PC-9 (cell line): Measurements from ENCODE around the gene JADE1. TPM values are rescaled to one million over a fixed set of nuclear protein-coding genes. Genes with fewer than 3 reads are reported as not detected.

Experiments used
- BruUV-seq: library from RNA; stranded (reverse); fragments of 400-500 nt; replicated peaks from 2 replicates; lab custom pipeline; 2021; lab: Mats Ljungman, UMichigan
- CTCF ChIA-PET: fragments of 300-600 bp; sonication (Branson Sonifier 250); formaldehyde crosslinking; loops from one replicate; lab custom pipeline; 2022; ENCODE audit warnings: antibody characterized with exemption; lab: Charles Lee
- POLR2A ChIA-PET: fragments of 300-600 bp; sonication (Branson Sonifier 250); formaldehyde crosslinking; loops from one replicate; lab custom pipeline; 2022; ENCODE audit warnings: antibody characterized with exemption; ENCODE audit not compliant: unreplicated experiment; lab: Charles Lee
- DNase-seq, 2 experiments: peaks; one replicate each; pipeline versions ENCODE4 v3.0.0 to v3.0.0-alpha.2; 2015 to 2022; ENCODE audit warnings: mixed read lengths in 1 of 2
- H2AFZ ChIP-seq: fragments of 200-600 bp; sonication (generic); 2 replicates; pipeline ENCODE4 v1.8.1; 2017; ENCODE audit warnings: antibody characterized with exemption
- H3F3A ChIP-seq: fragments of 200-600 bp; sonication (generic); 2 replicates; pipeline ENCODE4 v1.8.1; 2017; ENCODE audit warnings: antibody characterized with exemption, mild to moderate bottlenecking, low read depth; ENCODE audit not compliant: insufficient read depth
- H3K27ac ChIP-seq: fragments of 200-600 bp; sonication (generic); 2 replicates; pipeline ENCODE4 v1.6.1; 2016; ENCODE audit warnings: mixed run types
- H3K27me3 ChIP-seq: fragments of 200-600 bp; sonication (generic); 2 replicates; pipeline ENCODE4 v1.6.1; 2016; ENCODE audit warnings: low read depth, mixed run types; ENCODE audit not compliant: insufficient read depth
- H3K36me3 ChIP-seq: fragments of 200-600 bp; sonication (generic); 2 replicates; pipeline ENCODE4 v1.6.1; 2016; ENCODE audit warnings: low read depth, mixed run types
- H3K4me1 ChIP-seq: fragments of 200-600 bp; sonication (generic); replicated peaks from 2 replicates; pipeline ENCODE4 v1.6.1; 2016; ENCODE audit warnings: mixed run types; ENCODE audit not compliant: insufficient read depth
- H3K4me2 ChIP-seq: fragments of 200-600 bp; sonication (generic); 2 replicates; pipeline ENCODE4 v1.6.1; 2017; ENCODE audit warnings: mixed run types
- H3K4me3 ChIP-seq: fragments of 200-600 bp; sonication (generic); 2 replicates; pipeline ENCODE4 v1.6.1; 2016; ENCODE audit warnings: mixed run types
- H3K79me2 ChIP-seq: fragments of 200-600 bp; sonication (generic); 2 replicates; pipeline ENCODE4 v1.6.1; 2017; ENCODE audit warnings: low read depth, mixed run types
- H3K9me2 ChIP-seq: fragments of 200-600 bp; sonication (generic); 2 replicates; pipeline ENCODE4 v1.8.1; 2017; ENCODE audit warnings: mild to moderate bottlenecking; ENCODE audit not compliant: insufficient read depth
- H3K9me3 ChIP-seq: fragments of 200-600 bp; sonication (generic); 2 replicates; pipeline ENCODE4 v1.8.1; 2016; ENCODE audit warnings: low read depth; ENCODE audit not compliant: insufficient read depth
- H4K20me1 ChIP-seq: fragments of 200-600 bp; sonication (generic); 2 replicates; pipeline ENCODE4 v1.8.1; 2017; ENCODE audit not compliant: insufficient read depth
- CTCF ChIP-seq: fragments of 200-600 bp; sonication (generic); conservative IDR thresholded peaks from 2 replicates; pipeline ENCODE4 v1.6.1; 2017; ENCODE audit warnings: mixed run types, antibody characterized with exemption, mild to moderate bottlenecking, moderate library complexity
- EZH2 ChIP-seq: fragments of 200-600 bp; sonication (generic); IDR thresholded peaks from 2 replicates; pipeline ENCODE4 v1.8.0; 2017; ENCODE audit warnings: antibody characterized with exemption, low read depth
- intact Hi-C: fragments of 100-400 bp; cut with micrococcal nuclease; formaldehyde crosslinking; loops from one replicate; pipeline ENCODE4 v1.10.0; 2022; ENCODE audit not compliant: unreplicated experiment
- total RNA-seq: library from RNA; stranded (reverse); gene quantifications from 2 replicates; pipeline ENCODE4 v1.2.3, GENCODE V29; 2021

Gene JADE1
- total RNA-seq, 1 experiment from 2014 or later = 23.1 TPM

GRCh38 chr4:128921954-128922353 lies 112.5 kb downstream of the JADE1 start:
- TF ChIP-seq EZH2 (no peak), CTCF (no peak)
- POLR2A ChIA-PET = no interaction called here
- no TSS peak for BruUV-seq

More at GRCh38 chr4:128921954-128922353, 112.5 kb downstream of the JADE1 start:
- Histone ChIP-seq H3K4me3 (no peak overlapping the region), H3K9me3 (no peaks in the 10 kb centered on the region), H3K36me3 (no peaks in the 10 kb centered on the region), H3K4me1 (no peaks in the 10 kb centered on the region), H2AFZ (no peak overlapping the region), H3K27ac (no peak overlapping the region), H3K27me3 (no peaks in the 10 kb centered on the region), H3K9me2 (no peaks in the 10 kb centered on the region), H3K4me2 (no peak overlapping the region), H3F3A (no peaks in the 10 kb centered on the region), H3K79me2 (no peaks in the 10 kb centered on the region), H4K20me1 (no peaks in the 10 kb centered on the region)
- CTCF ChIA-PET = no interaction called here
- DNase-seq = no peak
- intact Hi-C loops = no loop called here
